ENCODE data around the gene WFIKKN1. TPM values are rescaled to one million over a fixed set of nuclear protein-coding genes. Genes with fewer than 3 reads are reported as not detected.

The WFIKKN1 gene
- total and polyA plus RNA-seq, 12 donors = 0.11 to 0.95 (median 0.32) TPM

- 66 to 76% methylated on average over 13 of the region's 13 CpGs for WGBS, 2 donors
- peak overlapping the region; percentile 89 to 99 (median 96) for H3K27ac ChIP-seq
- peak in 1 of 8 donors; percentile 0 for ATAC-seq
- no peaks in the 10 kb centered on the region for H3K9me3 ChIP-seq
- peaks cover 24 to 72% (median 49%) of the 10 kb centered on the region in 9 donors for H3K4me1 ChIP-seq
- DNase-seq = no peak
- TF ChIP-seq CTCF (IDR thresholded peaks at IDR 0.05) = no peak
- H3K36me3 ChIP-seq = peaks cover 0 to 3% (median 0%) of the 10 kb centered on the region in 9 donors
- H3K4me3 ChIP-seq = peak overlapping the region; percentile 46 to 96 (median 72)
- no peaks in the 10 kb centered on the region for H3K27me3 ChIP-seq
- intact Hi-C loops (cut with DNase I) = no loop called here
Measured at GRCh38 chr16:643050-643368, 12.2 kb downstream of the WFIKKN1 start.

DNA sequence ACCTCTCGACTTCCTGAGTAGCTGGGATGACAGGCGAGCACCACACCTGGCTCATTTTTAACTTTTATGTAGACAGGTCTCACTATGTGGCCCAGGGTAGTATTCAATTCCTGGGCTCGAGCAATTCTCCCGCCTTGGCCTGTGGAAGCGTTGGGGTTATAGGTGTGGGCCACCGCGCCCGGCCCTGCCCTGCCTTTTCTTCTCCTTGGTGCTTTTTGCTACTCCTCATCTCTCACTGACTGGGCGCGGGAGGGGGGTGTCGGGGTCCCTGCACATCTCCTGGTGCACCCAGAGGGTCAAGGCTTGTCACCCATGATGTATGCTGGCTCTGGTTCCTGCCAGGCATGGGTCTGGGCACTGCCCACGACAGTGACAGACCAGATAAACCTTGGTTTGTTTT lies 13.8 kb downstream of the WFIKKN1 start:
- H3K4me3 ChIP-seq = no peak overlapping the region
- no peak for DNase-seq
- H3K27me3 ChIP-seq = no peaks in the 10 kb centered on the region
- 86 to 88% methylated on average over 12 of the region's 12 CpGs for WGBS, 2 donors
- peaks cover 33 to 73% (median 55%) of the 10 kb centered on the region in 9 donors for H3K4me1 ChIP-seq
- ATAC-seq = no peak
- intact Hi-C loops (cut with DNase I) = no loop called here
- no peaks in the 10 kb centered on the region for H3K9me3 ChIP-seq
- peak overlapping the region in 5 of 10 donors; percentile 80 to 96 (median 93) for H3K27ac ChIP-seq
- peaks cover 0 to 3% (median 0%) of the 10 kb centered on the region in 9 donors for H3K36me3 ChIP-seq
- no peak for TF ChIP-seq CTCF (IDR thresholded peaks at IDR 0.05)

- DNase-seq (peak in 1 of 2 donors; percentile 70), ATAC-seq (peak in 6 of 8 donors; percentile 16 to 60 (median 44))
- 63 to 66% methylated on average over 32 of the region's 32 CpGs for WGBS, 2 donors
- Histone ChIP-seq H3K27me3 (no peaks in the 10 kb centered on the region), H3K27ac (peak overlapping the region; percentile 64 to 96 (median 80)), H3K4me3 (peak overlapping the region in 8 of 10 donors; percentile 3 to 33 (median 22)), H3K4me1 (peaks cover 37 to 82% (median 64%) of the 10 kb centered on the region in 9 donors), H3K36me3 (peaks cover 0 to 3% (median 0%) of the 10 kb centered on the region in 9 donors), H3K9me3 (no peaks in the 10 kb centered on the region)
- TF ChIP-seq CTCF (IDR thresholded peaks at IDR 0.05) = no peak
- intact Hi-C loops (cut with DNase I) = no loop called here
Measured at GRCh38 chr16:645852-646678, 15.3 kb downstream of the WFIKKN1 start.

DNA sequence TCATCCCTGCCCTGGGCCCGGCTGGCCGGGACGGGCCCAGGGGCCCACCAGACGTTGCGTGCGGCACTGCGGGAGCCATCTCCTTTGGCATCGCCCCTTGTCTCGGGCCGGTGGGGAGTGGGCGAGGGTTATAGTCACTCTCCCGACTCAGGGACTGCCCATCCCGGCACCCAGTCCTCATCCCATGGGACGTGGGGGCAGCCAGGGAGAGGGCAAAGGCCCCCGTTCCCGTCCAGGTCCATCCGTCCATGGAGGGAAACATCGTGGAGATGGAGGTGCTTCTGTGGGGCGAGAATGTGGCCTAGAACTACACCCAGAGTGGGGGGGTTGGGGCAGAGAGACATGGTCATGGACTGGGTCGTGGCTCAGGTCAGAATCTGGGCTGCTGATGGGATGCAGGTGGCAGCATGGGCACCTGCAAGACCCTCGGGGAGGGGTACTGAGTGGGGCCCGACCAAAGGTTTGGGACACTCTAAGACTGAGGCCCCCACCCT lies 15.9 kb downstream of the WFIKKN1 start:
- TF ChIP-seq CTCF (IDR thresholded peaks at IDR 0.05) = no peak
- no peaks in the 10 kb centered on the region for H3K27me3 ChIP-seq
- H3K27ac ChIP-seq = peak overlapping the region; percentile 64 to 96 (median 80)
- WGBS, 2 donors = 73 to 77% methylated on average over 22 of the region's 22 CpGs
- ATAC-seq (no peak), DNase-seq (no peak)
- H3K4me1 ChIP-seq = peaks cover 37 to 79% (median 64%) of the 10 kb centered on the region in 9 donors
- H3K4me3 ChIP-seq = peak overlapping the region in 4 of 10 donors; percentile 16 to 33 (median 22)
- peaks cover 0 to 3% (median 0%) of the 10 kb centered on the region in 9 donors for H3K36me3 ChIP-seq
- no peaks in the 10 kb centered on the region for H3K9me3 ChIP-seq
- intact Hi-C loops (cut with DNase I) = no loop called here
